ENCODE data around the gene SYTL5.

- no peak for TF ChIP-seq CTCF (IDR thresholded peaks at IDR 0.05)
- no peak for TF ChIP-seq POLR2A (IDR thresholded peaks at IDR 0.05)
Observed at GRCh38 chrX:38165023-38165422, 158.7 kb downstream of the SYTL5 start.

All from adrenal gland (tissue), 5 donors.